ENCODE results near the gene SNPH. TPM values are rescaled to one million over a fixed set of nuclear protein-coding genes. Genes with fewer than 3 reads are reported as not detected.
A peak's percentile ranks its signal among the peaks of the same experiment; 100 is the strongest.

The SNPH gene
- total RNA-seq, 4 donors from 2014 or later = 0.89 to 3.8 (median 2.5) TPM

GRCh38 chr20:1254254-1254653 is 11.8 kb upstream of the SNPH start:
- DNase-seq (ENCODE audit: low spot score in 2 of 2) = no peak
- Histone ChIP-seq H3K27me3 (peaks cover 29% of the 10 kb centered on the region), H3K4me1 (no peaks in the 10 kb centered on the region), H3K4me3 (no peak overlapping the region), H3K9me3 (no peaks in the 10 kb centered on the region), H3K36me3 (no peaks in the 10 kb centered on the region), H3K27ac (no peak overlapping the region)
- WGBS = 60% methylated on average over 2 of the region's 2 CpGs
- TF ChIP-seq EP300 (IDR thresholded peaks at IDR 0.05) = no peak
- TF ChIP-seq CTCF (IDR thresholded peaks at IDR 0.05) = no peak
- no peak for TF ChIP-seq POLR2AphosphoS5 (IDR thresholded peaks at IDR 0.05)
- TF ChIP-seq POLR2A (IDR thresholded peaks at IDR 0.05) = no peak

- H3K27me3 ChIP-seq = peaks cover 29% of the 10 kb centered on the region
- H3K9me3 ChIP-seq = no peaks in the 10 kb centered on the region
- H3K36me3 ChIP-seq = no peaks in the 10 kb centered on the region
- H3K4me3 ChIP-seq = no peak overlapping the region
- no peaks in the 10 kb centered on the region for H3K4me1 ChIP-seq
- TF ChIP-seq POLR2A (IDR thresholded peaks at IDR 0.05) = no peak
- TF ChIP-seq POLR2AphosphoS5 (IDR thresholded peaks at IDR 0.05) = no peak
- no peak for TF ChIP-seq EP300 (IDR thresholded peaks at IDR 0.05)
- no peak for TF ChIP-seq CTCF (IDR thresholded peaks at IDR 0.05)
- 60% methylated on average over 2 of the region's 2 CpGs for WGBS
- DNase-seq (ENCODE audit: low spot score in 2 of 2) = no peak
- H3K27ac ChIP-seq = no peak overlapping the region
Measured at GRCh38 chr20:1255675-1256074, 10.4 kb upstream of the SNPH start.

- Histone ChIP-seq H3K4me3 (no peak overlapping the region), H3K9me3 (no peaks in the 10 kb centered on the region), H3K4me1 (peaks cover 18% of the 10 kb centered on the region), H3K36me3 (no peaks in the 10 kb centered on the region), H3K27ac (no peak overlapping the region), H3K27me3 (no peaks in the 10 kb centered on the region)
- DNase-seq (ENCODE audit: low spot score in 2 of 2) = no peak
- no peak for TF ChIP-seq EP300 (IDR thresholded peaks at IDR 0.05)
- 74% methylated on average over 1 of the region's 1 CpG for WGBS
Measured at GRCh38 chr20:1263853-1264252, 2.2 kb upstream of the SNPH start.

- DNase-seq (ENCODE audit: low spot score in 2 of 2) = no peak
Measured at GRCh38 chr20:1264727-1265126, 1.4 kb upstream of the SNPH start.

GRCh38 chr20:1265226-1265915 is 723 bp upstream of the SNPH start:
- H3K4me3 ChIP-seq = peak overlapping the region; percentile 92
- H3K27ac ChIP-seq = no peak overlapping the region
- H3K27me3 ChIP-seq = no peaks in the 10 kb centered on the region
- no peak for TF ChIP-seq CTCF (IDR thresholded peaks at IDR 0.05)
- no peak for TF ChIP-seq EP300 (IDR thresholded peaks at IDR 0.05)
- TF ChIP-seq POLR2A (IDR thresholded peaks at IDR 0.05) = no peak
- TF ChIP-seq POLR2AphosphoS5 (IDR thresholded peaks at IDR 0.05) = no peak
- 87% methylated on average over 4 of the region's 4 CpGs for WGBS
- H3K4me1 ChIP-seq = peaks cover 18% of the 10 kb centered on the region
- H3K9me3 ChIP-seq = no peaks in the 10 kb centered on the region
- H3K36me3 ChIP-seq = no peaks in the 10 kb centered on the region
- no peak for DNase-seq (ENCODE audit: low spot score in 2 of 2)

More at GRCh38 chr20:1264727-1265126, 1.4 kb upstream of the SNPH start:
- Histone ChIP-seq H3K27me3 (no peaks in the 10 kb centered on the region), H3K9me3 (no peaks in the 10 kb centered on the region), H3K27ac (no peak overlapping the region), H3K4me3 (no peak overlapping the region), H3K4me1 (peaks cover 18% of the 10 kb centered on the region), H3K36me3 (no peaks in the 10 kb centered on the region)
- no peak for TF ChIP-seq POLR2A (IDR thresholded peaks at IDR 0.05)
- no peak for TF ChIP-seq CTCF (IDR thresholded peaks at IDR 0.05)
- no peak for TF ChIP-seq EP300 (IDR thresholded peaks at IDR 0.05)
- TF ChIP-seq POLR2AphosphoS5 (IDR thresholded peaks at IDR 0.05) = no peak
- 93% methylated on average over 2 of the region's 2 CpGs for WGBS

GRCh38 chr20:1265916-1266166 is 253 bp upstream of the SNPH start:
- DNase-seq (ENCODE audit: low spot score in 2 of 2) = no peak
- WGBS = 0% methylated on average over 10 of the region's 10 CpGs
- Histone ChIP-seq H3K27ac (no peak overlapping the region), H3K4me1 (peaks cover 18% of the 10 kb centered on the region), H3K9me3 (no peaks in the 10 kb centered on the region), H3K36me3 (no peaks in the 10 kb centered on the region), H3K27me3 (no peaks in the 10 kb centered on the region), H3K4me3 (peak overlapping the region; percentile 92)
- TF ChIP-seq EP300 (IDR thresholded peaks at IDR 0.05) (no peak), POLR2A (IDR thresholded peaks at IDR 0.05) (no peak), CTCF (IDR thresholded peaks at IDR 0.05) (no peak), POLR2AphosphoS5 (IDR thresholded peaks at IDR 0.05) (no peak)
